Measurements from ENCODE around the gene CEP112. TPM values are rescaled to one million over a fixed set of nuclear protein-coding genes. Genes with fewer than 3 reads are reported as not detected.

The CEP112 gene
- total and polyA plus RNA-seq, 9 of the 15 experiments (the other 6 are each of a cell fraction or from before 2014, with no cell fraction given): 0.84 TPM; not detected in 8

DNA sequence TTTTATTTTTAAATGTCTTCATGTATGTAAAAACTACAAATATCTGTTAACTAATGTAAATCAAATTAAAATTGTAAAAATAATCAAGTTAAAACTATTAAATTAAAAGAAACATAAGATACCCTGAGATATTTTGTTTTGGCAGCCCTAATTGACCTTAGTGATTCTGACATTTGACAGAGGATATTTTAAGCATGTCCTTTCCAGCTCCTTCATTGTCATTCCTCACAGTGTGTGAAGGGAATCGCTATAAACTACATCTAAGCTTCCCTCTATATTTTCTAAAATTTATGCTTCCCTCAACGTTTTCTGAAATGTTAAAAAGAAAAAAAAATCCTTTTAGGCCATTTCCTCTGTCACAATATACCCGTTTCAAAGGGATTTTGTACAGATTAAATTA lies 20.2 kb downstream of the CEP112 start (continued):
- TF ChIP-seq TGIF2 (CRISPR knock-in tag; IDR thresholded peaks at IDR 0.05): no peak

- no peak for ATAC-seq
- in situ Hi-C loops (cut with MboI) (no loop called here), intact Hi-C loops (cut with micrococcal nuclease) (no loop called here)
- no peak for DNase-seq (ENCODE audit: extremely low read depth in 1 of 4, low spot score in 3 of 4)
- Histone ChIP-seq H3K9me3 (replicated peaks; ENCODE audit: control insufficient read depth, insufficient read depth, low read depth, low read length) (no peaks in the 10 kb centered on the region), H3K27me3 (ENCODE audit: control insufficient read depth in 2 of 2, insufficient read depth in 2 of 2, low read length in 2 of 2) (0 out of 5 replicates have a peak, but pooled peaks cover 0 to 3% of the 10 kb centered on the region in 2 experiments), H3K4me2 (ENCODE audit: insufficient read depth, low read length) (no peak overlapping the region), H3K79me2 (ENCODE audit: control insufficient read depth, insufficient read depth, low read length) (no peaks in the 10 kb centered on the region), H3K4me3 (no peak overlapping the region), H3K4me1 (replicated peaks in 1 of 2; ENCODE audit: control insufficient read depth in 2 of 2, insufficient read depth in 2 of 2, low read length in 2 of 2) (no peaks in the 10 kb centered on the region), H3K36me3 (ENCODE audit: control insufficient read depth, insufficient read depth, low read length) (no peaks in the 10 kb centered on the region), H3K27ac (ENCODE audit: extremely low read depth, low read depth, low read length) (no peak overlapping the region), H4K20me1 (replicated peaks; ENCODE audit: control insufficient read depth, insufficient read depth, low read length) (no peaks in the 10 kb centered on the region), H3K9ac (ENCODE audit: insufficient read depth in 1 of 2, low read depth in 2 of 2, low read length in 2 of 2) (no peak overlapping the region), H2AFZ (ENCODE audit: low read depth, low read length) (no peak overlapping the region), H3K9me1 (ENCODE audit: control insufficient read depth, insufficient read depth, low read length) (no peaks in the 10 kb centered on the region)
- TF ChIP-seq NFIC (IDR thresholded peaks at IDR 0.05) (no peak), ZBTB9 (CRISPR knock-in tag; IDR thresholded peaks at IDR 0.05) (no peak), NFATC3 (IDR thresholded peaks at IDR 0.05) (no peak), HDAC2 (IDR thresholded peaks at IDR 0.05) (no peak), DMBX1 (CRISPR knock-in tag; IDR thresholded peaks at IDR 0.05; ENCODE audit: borderline replicate concordance) (no peak), ELK1 (CRISPR knock-in tag; IDR thresholded peaks at IDR 0.05) (no peak), ZNF324 (CRISPR knock-in tag; IDR thresholded peaks at IDR 0.05) (no peak), CREM (IDR thresholded peaks at IDR 0.05; ENCODE audit: low read depth) (no peak), ZNF75A (CRISPR knock-in tag; IDR thresholded peaks at IDR 0.05) (no peak), LARP7 (IDR thresholded peaks at IDR 0.05) (no peak), HMG20B (CRISPR knock-in tag; IDR thresholded peaks at IDR 0.05) (no peak), ZKSCAN1 (IDR thresholded peaks at IDR 0.05; ENCODE audit: low read depth, low read length) (no peak), RCOR1 (IDR thresholded peaks at IDR 0.05; ENCODE audit: borderline replicate concordance in 1 of 2, low read depth in 2 of 2, low read length in 2 of 2) (no peak), POLR2G (IDR thresholded peaks at IDR 0.05; ENCODE audit: low read depth, low read length) (no peak), FOXM1 (IDR thresholded peaks at IDR 0.05; ENCODE audit: low read depth) (no peak), FOXM1 (CRISPR knock-in tag; IDR thresholded peaks at IDR 0.05; ENCODE audit: low read depth) (no peak), ZFP1 (CRISPR knock-in tag; IDR thresholded peaks at IDR 0.05) (no peak), ARID1B (IDR thresholded peaks at IDR 0.05) (no peak), RUNX1 (IDR thresholded peaks at IDR 0.05; ENCODE audit: low read depth) (no peak), RBM22 (IDR thresholded peaks at IDR 0.05; ENCODE audit: low read depth, low read length, poor library complexity, severe bottlenecking) (no peak)
- TF ChIP-seq, protein P1, sequence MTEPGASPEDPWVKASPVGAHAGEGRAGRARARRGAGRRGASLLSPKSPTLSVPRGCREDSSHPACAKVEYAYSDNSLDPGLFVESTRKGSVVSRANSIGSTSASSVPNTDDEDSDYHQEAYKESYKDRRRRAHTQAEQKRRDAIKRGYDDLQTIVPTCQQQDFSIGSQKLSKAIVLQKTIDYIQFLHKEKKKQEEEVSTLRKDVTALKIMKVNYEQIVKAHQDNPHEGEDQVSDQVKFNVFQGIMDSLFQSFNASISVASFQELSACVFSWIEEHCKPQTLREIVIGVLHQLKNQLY (CRISPR knock-in tag; conservative IDR thresholded peaks at IDR 0.05): no peak
- FAIRE-seq: no peak
- BruUV-seq (replicated peaks): no TSS peak
- ChIA-PET CTCF (ENCODE audit: low intra/inter-chr PET ratio) (no interaction called here), POLR2A (no interaction called here)
These were observed 20.8 kb downstream of the CEP112 start for GRCh38 chr17:66171172-66171571.
